A673 (cell line): ENCODE results near the gene CSTF3. TPM values are rescaled to one million over a fixed set of nuclear protein-coding genes. Genes with fewer than 3 reads are reported as not detected.

ENCODE experiments used
- BruUV-seq: library from RNA; stranded (reverse); fragments of 400-500 nt; replicated peaks from 2 replicates; lab custom pipeline; 2021; lab: Mats Ljungman, UMichigan
- CTCF ChIA-PET: fragments of 300-600 bp; sonication (Branson Sonifier 250); formaldehyde crosslinking; loops from one replicate; lab custom pipeline; 2022; ENCODE audit warnings: antibody characterized with exemption; lab: Charles Lee
- POLR2A ChIA-PET: fragments of 300-600 bp; sonication (Branson Sonifier 250); formaldehyde crosslinking; loops from one replicate; lab custom pipeline; 2022; ENCODE audit warnings: antibody characterized with exemption; ENCODE audit not compliant: low non-redundant PET; lab: Charles Lee
- DNase-seq: peaks from one replicate; pipeline ENCODE4 v3.0.0-alpha.2; 2015; ENCODE audit warnings: low spot score
- H3K27ac ChIP-seq: fragments of 200-600 bp; sonication (generic); 2 replicates; pipeline ENCODE4 v1.5.1; 2016; ENCODE audit warnings: mixed run types, low read depth, mild to moderate bottlenecking, mixed read lengths, antibody characterized with exemption, low read length; ENCODE audit not compliant: poor library complexity, severe bottlenecking
- H3K27me3 ChIP-seq: fragments of 200-600 bp; sonication (generic); replicated peaks from 2 replicates; pipeline ENCODE4 v1.6.1; 2017; ENCODE audit warnings: mixed run types, low read depth, mild to moderate bottlenecking, mixed read lengths, antibody characterized with exemption, low read length; ENCODE audit not compliant: insufficient read depth, poor library complexity
- H3K36me3 ChIP-seq: fragments of 200-600 bp; sonication (generic); 2 replicates; pipeline ENCODE4 v1.6.1; 2016; ENCODE audit warnings: mixed run types, mild to moderate bottlenecking, mixed read lengths, antibody characterized with exemption, low read length; ENCODE audit not compliant: insufficient read depth, poor library complexity, severe bottlenecking
- H3K4me1 ChIP-seq: fragments of 200-600 bp; sonication (generic); 2 replicates; pipeline ENCODE4 v1.6.1; 2017; ENCODE audit warnings: mixed run types, mild to moderate bottlenecking, mixed read lengths, antibody characterized with exemption, low read length; ENCODE audit not compliant: insufficient read depth, poor library complexity, severe bottlenecking
- H3K4me3 ChIP-seq: fragments of 200-600 bp; sonication (generic); 2 replicates; pipeline ENCODE4 v1.5.1; 2016; ENCODE audit warnings: low read depth, mixed run types, mild to moderate bottlenecking, mixed read lengths, low read length; ENCODE audit not compliant: poor library complexity, severe bottlenecking
- H3K9me3 ChIP-seq: fragments of 200-600 bp; sonication (generic); 2 replicates; pipeline ENCODE4 v1.6.1; 2016; ENCODE audit warnings: mixed run types, low read depth, mild to moderate bottlenecking, mixed read lengths, antibody characterized with exemption, low read length; ENCODE audit not compliant: poor library complexity, severe bottlenecking
- CTCF ChIP-seq: fragments of 300-800, 200-600 bp; sonication (generic); conservative IDR thresholded peaks from 2 replicates; pipeline ENCODE4 v1.5.1; 2017; ENCODE audit warnings: low read depth, mild to moderate bottlenecking, antibody characterized with exemption, low read length, moderate library complexity, mixed read lengths
- EZH2 ChIP-seq: fragments of 200-600 bp; sonication (generic); IDR thresholded peaks from 2 replicates; pipeline ENCODE4 v1.6.1; 2017; ENCODE audit warnings: borderline replicate concordance, low read depth, mild to moderate bottlenecking, mixed read lengths, antibody characterized with exemption, low read length; ENCODE audit not compliant: poor library complexity, severe bottlenecking
- intact Hi-C: fragments of 100-400 bp; cut with micrococcal nuclease; formaldehyde crosslinking; loops from one replicate; pipeline ENCODE4 v1.10.0; 2022; ENCODE audit not compliant: unreplicated experiment
- total RNA-seq: library from RNA; stranded (reverse); gene quantifications from 2 replicates; pipeline ENCODE4 v1.2.3, GENCODE V29; 2021

Gene CSTF3
- total RNA-seq, 1 experiment from 2014 or later: 121 TPM

- BruUV-seq: no TSS peak
Observed at GRCh38 chr11:33068611-33069340, 92.5 kb downstream of the CSTF3 start.

GRCh38 chr11:33067294-33067693, 94.0 kb downstream of the CSTF3 start:
- POLR2A ChIA-PET: interaction anchor here (0.6 kb wide), 1 partner anchor 39 kb away, joined by 10 read pairs; no protein-coding TSS in a partner anchor
- no TSS peak for BruUV-seq
- peaks cover 12% of the 10 kb centered on the region for H3K36me3 ChIP-seq

More at GRCh38 chr11:33068611-33069340, 92.5 kb downstream of the CSTF3 start:
- Histone ChIP-seq H3K27ac (no peak overlapping the region), H3K9me3 (no peaks in the 10 kb centered on the region), H3K4me3 (no peak overlapping the region), H3K4me1 (peaks cover 17% of the 10 kb centered on the region), H3K36me3 (peaks cover 27% of the 10 kb centered on the region), H3K27me3 (no peaks in the 10 kb centered on the region)
- TF ChIP-seq EZH2 (no peak), CTCF (no peak)
- intact Hi-C loops: loop anchor here (5.0 kb wide), 1 partner anchor 176 kb away; the partner anchor contains the start of gene QSER1
- CTCF ChIA-PET: no interaction called here
- POLR2A ChIA-PET: no interaction called here
- DNase-seq: no peak

More at GRCh38 chr11:33067294-33067693, 94.0 kb downstream of the CSTF3 start:
- intact Hi-C loops: loop anchor here (5.0 kb wide), 1 partner anchor 175 kb away; the partner anchor contains the start of gene QSER1
- Histone ChIP-seq H3K4me3 (no peak overlapping the region), H3K27ac (no peak overlapping the region), H3K9me3 (no peaks in the 10 kb centered on the region), H3K27me3 (no peaks in the 10 kb centered on the region), H3K4me1 (peaks cover 23% of the 10 kb centered on the region)
- DNase-seq: no peak
- TF ChIP-seq EZH2 (no peak), CTCF (no peak)
- CTCF ChIA-PET: no interaction called here
